Activated naive CD4-positive, alpha-beta T cell treated with anti-CD3 and anti-CD28 coated beads, Interleukin-2, amount 50 U/mL, for 72 hours (primary cell): ENCODE data around the gene KRT82. TPM values are rescaled to one million over a fixed set of nuclear protein-coding genes. Genes with fewer than 3 reads are reported as not detected.

Experiments used
- ATAC-seq, 2 donors: fragments of 150-1000 bp; cut with Tn5 transposase; 2 replicates each; pipeline ENCODE4 v1.10.0; 2021; ENCODE audit warnings: mild to moderate bottlenecking in 2 of 2, moderate library complexity in 2 of 2
- DNase-seq, 2 donors: peaks; one replicate each; pipeline ENCODE4 v3.0.0; 2021 to 2022; ENCODE audit warnings: low spot score in 2 of 2
- H3K27ac Mint-ChIP-seq, 2 donors: one replicate each; pipeline ENCODE4 v1.8.0; 2022; ENCODE audit warnings: mild to moderate bottlenecking in 2 of 2, mixed read lengths in 2 of 2
- H3K36me3 Mint-ChIP-seq, 2 donors: one replicate each; pipeline ENCODE4 v1.8.0; 2022; ENCODE audit warnings: mixed read lengths in 2 of 2
- H3K9me3 Mint-ChIP-seq, 2 donors: one replicate each; pipeline ENCODE4 v1.8.0; 2022; ENCODE audit warnings: mixed read lengths in 2 of 2
- total RNA-seq, 2 donors: library from RNA; stranded (reverse); gene quantifications; one replicate each; pipeline ENCODE4 v1.2.3, GENCODE V29; 2022

Gene KRT82
- total RNA-seq, 2 donors from 2014 or later, result not detected

DNA sequence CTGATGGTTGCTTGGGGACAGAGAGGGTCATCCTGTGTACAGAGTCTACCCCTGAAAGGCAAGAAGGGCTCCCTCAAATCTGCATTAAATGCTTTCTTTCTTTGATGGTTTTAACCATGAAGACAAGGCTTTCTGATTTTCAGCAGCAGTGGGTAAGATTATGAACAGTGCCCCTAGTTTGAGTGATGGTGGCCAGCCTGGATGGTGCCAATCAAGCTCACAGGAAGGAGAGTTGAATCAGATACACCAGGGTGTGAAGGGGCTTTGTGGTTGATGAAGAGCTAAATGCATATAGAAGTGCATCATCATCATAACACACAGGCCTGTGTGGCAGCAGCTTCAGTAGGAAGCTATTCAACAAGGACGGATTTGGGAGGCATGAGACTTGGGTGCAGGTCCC lies 44.6 kb downstream of the KRT82 start:
- no peaks in the 10 kb centered on the region for H3K9me3 Mint-ChIP-seq
- DNase-seq, result peak in 1 of 2 donors; percentile 26
- no peak for ATAC-seq
- no peaks in the 10 kb centered on the region for H3K36me3 Mint-ChIP-seq
- H3K27ac Mint-ChIP-seq, result no peak overlapping the region

DNA sequence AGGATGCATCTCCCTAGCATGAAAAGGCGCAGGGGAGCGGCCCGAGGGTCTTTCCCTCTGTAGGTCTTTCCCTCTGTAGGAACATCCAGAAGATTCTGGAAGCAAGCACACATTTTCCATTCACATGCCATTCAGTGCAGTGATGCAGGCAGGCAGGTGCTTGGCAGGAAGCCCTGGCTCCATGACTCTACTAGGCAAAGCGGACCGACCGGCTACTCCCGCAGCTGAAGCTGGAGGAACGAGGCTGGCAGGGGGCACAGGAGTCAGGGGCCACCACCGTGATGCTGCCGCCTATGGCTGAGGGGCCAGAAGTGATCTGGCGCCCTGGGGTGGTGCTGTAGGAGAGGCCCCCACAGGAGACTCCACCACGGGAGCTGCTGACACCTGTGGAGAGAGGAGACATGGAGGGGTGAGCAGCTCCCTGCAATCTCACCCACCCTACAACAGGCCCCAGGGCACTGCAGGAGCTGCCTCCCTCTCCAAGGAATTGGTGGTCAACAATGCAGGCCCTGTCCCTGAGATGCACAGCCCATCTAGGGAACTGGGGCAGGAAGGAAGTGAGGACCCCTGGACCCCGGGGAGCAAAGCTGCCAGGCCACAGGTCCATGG lies 45.4 kb downstream of the KRT82 start:
- Mint-ChIP-seq H3K27ac (no peak overlapping the region), H3K9me3 (no peaks in the 10 kb centered on the region), H3K36me3 (no peaks in the 10 kb centered on the region)
- peak in 1 of 2 donors; percentile 41 for DNase-seq
- no peak for ATAC-seq

DNA sequence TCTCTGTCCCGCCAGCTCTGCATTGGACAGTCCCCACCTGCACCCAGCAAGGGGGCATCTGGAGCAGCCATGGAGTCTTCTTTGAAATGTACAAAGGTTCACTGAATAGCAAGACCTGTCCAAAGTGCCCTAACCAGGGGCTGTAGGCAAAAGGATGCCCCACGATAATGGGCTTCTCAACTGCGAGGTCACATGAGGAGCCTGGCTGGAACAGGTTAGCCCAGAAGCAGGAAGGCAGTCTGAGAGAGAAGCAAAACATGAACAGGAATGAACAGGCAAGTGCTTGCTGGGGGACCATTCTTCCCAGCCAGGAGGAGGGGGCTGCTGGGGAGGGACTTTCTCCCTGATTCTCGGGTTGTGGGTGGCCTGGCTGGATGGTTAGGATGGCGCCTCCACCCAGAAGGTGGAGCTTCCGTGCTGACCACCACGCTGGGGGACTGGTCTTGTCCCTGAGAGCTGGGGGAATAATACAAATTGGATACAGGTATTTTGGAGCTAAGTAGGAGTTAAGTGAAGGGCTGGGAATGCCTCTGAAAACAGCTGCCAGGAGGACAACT lies 46.0 kb downstream of the KRT82 start:
- Mint-ChIP-seq H3K36me3 (no peaks in the 10 kb centered on the region), H3K27ac (peak overlapping the region in 1 of 2 donors; percentile 17), H3K9me3 (no peaks in the 10 kb centered on the region)
- ATAC-seq (no peak), DNase-seq (peak in 1 of 2 donors; percentile 49)

DNA sequence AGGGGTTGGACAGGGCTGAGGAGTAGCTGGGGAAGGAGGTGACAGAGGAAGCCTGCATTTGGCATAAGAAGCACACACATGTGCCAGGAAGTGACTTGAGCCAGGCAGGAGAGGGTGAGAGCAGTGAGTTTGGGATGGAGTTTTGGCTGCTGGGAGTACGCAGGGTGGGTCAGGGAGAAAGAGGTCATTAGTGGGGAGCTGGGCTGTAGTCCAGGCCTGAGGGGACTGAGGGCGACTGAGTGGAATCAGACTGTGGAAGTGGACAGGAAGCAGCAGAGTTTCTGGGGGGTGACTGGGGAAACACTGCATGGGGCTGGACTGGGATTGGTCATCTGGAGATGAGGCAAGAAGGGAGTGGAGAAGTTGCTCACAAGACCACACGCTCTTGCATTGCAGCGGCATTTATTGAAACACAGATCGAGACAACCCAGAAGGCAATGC lies 46.5 kb downstream of the KRT82 start:
- ATAC-seq, result no peak
- H3K27ac Mint-ChIP-seq, result peak overlapping the region; percentile 17 to 81
- no peak for DNase-seq
- H3K9me3 Mint-ChIP-seq, result no peaks in the 10 kb centered on the region
- H3K36me3 Mint-ChIP-seq, result no peaks in the 10 kb centered on the region

DNA sequence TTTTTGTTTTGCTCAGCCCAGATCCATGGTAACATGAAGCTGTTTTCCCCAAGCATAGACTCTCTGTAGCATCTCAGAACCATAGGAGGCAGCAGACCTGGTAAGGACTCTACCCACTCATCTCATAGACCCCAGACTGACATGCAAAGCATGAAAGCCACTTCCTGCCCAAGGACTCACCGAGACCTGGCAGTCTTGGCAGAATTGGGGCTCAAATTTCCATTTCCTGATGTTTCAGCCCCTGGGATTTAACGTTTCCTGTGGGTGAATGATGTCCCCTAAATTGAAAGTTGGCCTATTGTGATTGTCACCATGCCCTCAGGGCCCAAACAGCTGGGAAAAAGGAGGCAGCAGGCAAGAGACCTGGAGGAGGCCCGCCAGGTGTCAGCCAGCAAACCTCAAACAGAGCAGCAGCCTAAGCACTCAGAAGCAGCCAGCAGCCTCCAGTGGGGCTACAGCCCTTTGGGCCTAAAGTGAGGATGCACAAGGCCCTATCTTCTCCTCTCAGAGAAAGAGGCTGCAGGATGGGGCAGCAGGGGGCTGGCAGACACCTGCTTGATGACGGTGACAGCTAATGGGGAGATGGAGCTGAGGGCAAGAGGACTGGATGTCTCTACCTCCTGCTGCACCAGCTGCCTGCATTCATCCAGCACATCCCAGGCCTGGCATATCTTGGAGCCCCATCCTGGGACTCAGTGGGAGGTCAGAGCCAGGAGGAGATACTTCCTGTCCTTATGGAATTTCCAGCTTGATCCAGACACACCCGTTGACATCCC lies 47.4 kb downstream of the KRT82 start:
- H3K27ac Mint-ChIP-seq, result peak overlapping the region; percentile 17 to 29
- DNase-seq (peak in 1 of 2 donors; percentile 31), ATAC-seq (peak; percentile 73 to 87)
- no peaks in the 10 kb centered on the region for H3K36me3 Mint-ChIP-seq
- no peaks in the 10 kb centered on the region for H3K9me3 Mint-ChIP-seq

DNA sequence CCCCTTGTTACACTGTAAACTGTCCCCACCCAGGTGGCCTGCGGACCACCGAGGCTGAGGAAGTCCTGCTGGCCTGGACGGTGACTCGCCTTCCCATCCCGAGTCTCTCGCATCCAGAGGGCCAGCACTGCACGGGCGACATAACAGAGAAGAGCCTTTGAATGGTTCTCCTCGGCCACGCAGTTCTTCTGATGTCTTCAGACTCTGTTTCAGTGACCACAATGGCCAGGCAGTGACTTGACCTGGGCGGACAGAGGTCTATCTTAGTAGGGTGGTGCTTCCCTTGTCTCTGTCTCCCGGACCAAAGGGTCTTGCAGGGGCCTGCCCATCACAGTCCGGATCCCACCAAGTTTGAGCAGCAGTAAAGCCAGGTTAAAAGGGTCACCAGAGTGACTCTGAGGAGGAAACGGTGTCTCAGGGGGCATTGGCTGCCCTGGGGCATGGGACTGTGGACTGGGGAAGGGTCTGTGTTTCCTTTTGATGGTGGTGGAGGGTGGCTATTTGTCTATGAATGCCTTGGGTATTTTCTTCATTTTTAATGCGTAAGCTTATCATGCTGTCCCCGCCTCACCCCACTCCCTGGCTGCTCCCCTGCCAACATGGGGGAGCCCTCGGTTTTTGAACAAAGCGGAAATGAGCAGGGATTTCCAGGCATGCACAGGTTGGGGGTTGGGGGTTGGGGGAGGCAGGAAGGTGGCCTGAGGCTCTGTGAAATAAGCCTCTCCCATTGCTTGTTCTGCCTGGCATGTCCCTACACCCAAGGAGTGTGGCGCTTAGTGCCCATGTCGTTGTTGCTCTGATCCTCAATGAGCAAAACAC lies 49.2 kb downstream of the KRT82 start:
- H3K9me3 Mint-ChIP-seq, result no peaks in the 10 kb centered on the region
- H3K27ac Mint-ChIP-seq, result peak overlapping the region in 1 of 2 donors; percentile 62
- DNase-seq (no peak), ATAC-seq (no peak)
- H3K36me3 Mint-ChIP-seq, result no peaks in the 10 kb centered on the region

DNA sequence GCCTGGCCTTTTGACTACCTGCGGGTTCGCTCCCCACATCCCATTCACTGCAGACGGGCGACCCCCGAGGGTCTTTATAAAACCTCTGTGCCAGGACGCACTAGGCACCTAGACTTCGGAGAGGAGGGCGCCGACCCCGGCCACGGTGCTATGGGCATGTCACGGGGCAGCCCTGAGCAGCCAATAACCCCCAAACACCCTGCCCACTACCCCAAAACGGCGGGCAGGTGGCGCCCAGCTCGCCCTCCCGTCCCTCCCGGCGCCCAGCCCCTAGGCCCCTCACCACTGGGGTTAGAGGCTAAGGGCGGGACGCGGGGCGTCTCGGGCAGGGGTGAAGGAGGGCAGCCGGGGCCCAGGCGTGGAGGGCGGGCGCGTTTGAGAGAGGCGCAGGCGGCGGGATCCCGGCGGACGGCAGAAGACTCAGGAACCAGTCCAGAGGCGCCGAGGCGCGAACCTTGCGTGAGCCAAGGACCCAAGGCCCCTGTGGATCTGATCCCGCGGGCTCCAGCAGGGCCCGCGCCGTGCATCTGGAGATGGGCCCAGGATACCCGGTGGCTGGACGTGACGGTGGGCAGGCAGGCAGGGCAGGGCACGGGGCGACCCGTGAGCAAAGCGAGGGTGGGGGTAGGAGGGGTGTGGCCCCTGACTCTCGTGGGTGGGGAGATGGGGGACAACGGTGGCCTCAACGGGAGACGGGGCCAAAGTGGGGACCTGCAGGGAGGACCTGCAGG lies 49.9 kb downstream of the KRT82 start:
- no peaks in the 10 kb centered on the region for H3K9me3 Mint-ChIP-seq
- peak in 1 of 2 donors; percentile 50 for DNase-seq
- ATAC-seq, result no peak
- H3K36me3 Mint-ChIP-seq, result no peaks in the 10 kb centered on the region
- no peak overlapping the region for H3K27ac Mint-ChIP-seq

DNA sequence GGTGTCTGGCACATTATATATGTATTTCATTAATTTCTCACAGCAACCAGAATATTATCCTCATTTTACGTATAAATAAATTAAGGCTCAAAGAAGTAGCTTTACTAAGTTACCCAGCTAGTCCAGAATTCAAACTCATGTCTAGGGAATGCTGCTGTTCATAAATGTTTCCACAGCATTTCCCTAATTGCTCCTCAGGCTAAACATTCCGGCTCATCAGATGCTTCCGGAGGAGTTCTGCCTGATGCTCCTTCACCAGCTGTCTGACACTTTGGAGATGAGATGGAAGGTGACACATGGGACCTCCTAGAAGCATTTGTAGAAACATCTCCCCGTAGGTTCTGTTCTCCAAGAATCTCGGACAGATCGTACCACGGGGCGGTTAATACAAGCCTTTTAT lies 51.0 kb downstream of the KRT82 start:
- DNase-seq (peak in 1 of 2 donors; percentile 16), ATAC-seq (no peak)
- Mint-ChIP-seq H3K9me3 (no peaks in the 10 kb centered on the region), H3K36me3 (no peaks in the 10 kb centered on the region), H3K27ac (peak overlapping the region in 1 of 2 donors; percentile 13)

DNA sequence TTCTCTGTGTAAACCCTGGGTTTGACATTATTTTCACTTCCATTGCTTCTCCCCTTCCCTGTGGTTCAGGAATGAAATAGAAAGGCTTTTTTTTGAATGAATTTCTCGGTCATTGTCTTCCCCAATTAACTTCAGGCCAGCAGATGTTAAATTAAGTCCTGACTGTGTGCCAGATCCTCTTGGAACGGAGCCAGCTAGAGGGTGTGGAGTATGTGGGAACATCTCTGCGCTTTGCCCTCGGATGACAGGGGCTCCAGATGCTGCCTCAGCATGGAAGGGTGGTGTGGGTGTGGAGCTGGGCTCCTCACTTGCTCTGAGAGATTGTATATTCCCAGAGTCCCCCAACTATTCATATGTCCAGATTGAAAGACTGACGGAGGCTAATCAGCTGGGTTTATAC lies 51.9 kb downstream of the KRT82 start:
- Mint-ChIP-seq H3K36me3 (no peaks in the 10 kb centered on the region), H3K27ac (no peak overlapping the region), H3K9me3 (no peaks in the 10 kb centered on the region)
- DNase-seq, result no peak
- ATAC-seq, result no peak

DNA sequence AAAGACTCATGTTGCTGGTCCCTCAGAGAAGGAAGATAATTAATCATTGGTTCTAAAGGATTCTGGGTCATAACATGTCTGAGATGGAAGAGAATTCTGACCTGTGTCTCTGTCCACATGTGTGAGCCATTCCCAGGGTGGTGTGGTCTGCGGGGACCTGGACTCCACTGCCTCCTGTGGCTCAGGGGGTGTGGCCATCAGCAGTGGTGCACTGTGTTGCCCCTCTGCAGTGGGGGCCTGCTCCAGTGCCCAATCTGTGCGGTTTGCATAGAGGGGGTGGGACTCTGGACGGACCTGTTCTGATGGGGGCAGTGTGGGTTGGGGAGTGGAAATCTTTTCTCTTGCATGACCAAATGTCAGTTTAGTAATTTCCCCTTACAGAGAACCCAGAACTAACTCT lies 52.4 kb downstream of the KRT82 start:
- no peak overlapping the region for H3K27ac Mint-ChIP-seq
- DNase-seq (no peak), ATAC-seq (no peak)
- H3K9me3 Mint-ChIP-seq, result no peaks in the 10 kb centered on the region
- H3K36me3 Mint-ChIP-seq, result no peaks in the 10 kb centered on the region

DNA sequence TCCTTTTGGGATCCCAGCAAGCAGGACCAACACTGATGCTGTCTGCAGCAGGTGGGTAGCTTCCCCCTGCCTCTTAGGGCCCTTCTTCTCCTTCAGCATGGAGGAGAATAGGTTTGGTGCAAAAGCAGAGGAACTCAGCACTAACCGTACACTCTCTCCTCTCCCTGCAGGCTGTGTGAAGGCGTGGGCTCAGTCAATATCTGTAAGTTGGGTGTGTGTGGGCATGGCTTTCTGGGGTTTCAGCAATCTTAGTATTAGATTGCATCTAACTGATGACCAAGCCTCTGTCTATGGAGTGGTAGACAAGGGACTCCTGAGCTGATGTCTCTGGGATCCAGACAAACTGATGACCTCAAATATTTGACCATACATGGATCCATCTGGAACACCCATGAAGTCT lies 53.2 kb downstream of the KRT82 start:
- Mint-ChIP-seq H3K9me3 (no peaks in the 10 kb centered on the region), H3K27ac (no peak overlapping the region), H3K36me3 (no peaks in the 10 kb centered on the region)
- no peak for DNase-seq
- no peak for ATAC-seq

DNA sequence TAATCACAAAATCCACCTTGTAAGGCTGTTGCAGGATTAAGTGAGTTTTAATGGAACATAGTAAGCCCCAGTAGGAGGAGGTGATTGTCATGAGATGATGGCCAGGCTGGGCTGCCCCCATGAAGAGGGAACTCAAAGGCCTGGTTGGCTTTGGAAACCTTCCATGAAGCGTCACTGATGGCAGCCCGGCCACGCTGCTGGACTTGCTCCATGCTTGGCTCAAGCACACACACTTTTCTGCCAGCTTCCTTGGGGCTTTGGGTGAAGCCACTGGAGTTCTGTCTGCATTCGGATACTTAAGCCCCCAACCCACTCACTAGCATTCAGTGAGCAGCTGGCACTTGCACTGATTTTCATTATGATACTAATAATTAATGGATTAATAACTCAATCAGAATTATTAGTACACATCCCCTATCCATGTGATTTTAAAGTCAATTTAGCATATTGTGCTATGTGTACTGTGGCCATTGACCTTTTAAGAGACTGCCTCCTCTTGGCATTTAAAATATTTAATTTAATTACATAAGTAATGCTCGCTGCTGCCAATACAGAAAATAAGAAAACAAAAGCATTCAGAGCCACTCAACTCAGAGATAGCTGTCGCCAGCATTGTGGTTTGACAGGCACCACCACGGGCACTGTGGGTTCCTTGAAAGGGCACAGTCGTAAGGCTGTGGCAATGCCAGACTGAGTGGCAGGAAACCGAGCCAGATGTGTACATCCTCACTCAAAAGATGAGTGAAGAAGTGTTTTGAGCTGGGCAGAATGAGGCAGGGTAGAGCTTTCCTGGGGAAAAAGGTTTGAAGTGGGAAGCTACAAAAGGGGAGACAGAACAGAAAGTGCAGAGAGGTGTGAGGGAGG lies 54.7 kb downstream of the KRT82 start:
- DNase-seq (no peak), ATAC-seq (peak; percentile 55 to 74)
- no peaks in the 10 kb centered on the region for H3K36me3 Mint-ChIP-seq
- no peak overlapping the region for H3K27ac Mint-ChIP-seq
- no peaks in the 10 kb centered on the region for H3K9me3 Mint-ChIP-seq

DNA sequence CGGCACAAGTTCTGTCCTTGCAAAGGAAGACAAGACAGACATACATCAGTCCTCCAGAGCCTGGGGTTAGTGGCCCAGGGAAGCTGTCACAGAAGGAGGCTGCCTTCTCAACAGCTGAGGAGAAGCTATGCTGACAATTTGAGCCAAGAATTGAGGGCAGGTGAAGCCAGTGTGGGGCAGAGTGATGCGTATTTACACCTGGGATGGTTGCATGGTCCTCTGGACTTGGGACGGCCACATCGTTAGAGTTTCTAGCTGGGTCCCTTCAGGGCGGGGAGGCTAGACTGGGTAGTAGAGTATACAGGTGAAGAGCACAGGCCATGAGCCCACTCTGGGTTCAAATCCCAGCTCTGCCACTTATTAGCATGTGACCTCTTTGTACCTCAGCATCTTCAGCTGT lies 55.3 kb downstream of the KRT82 start:
- DNase-seq (no peak), ATAC-seq (no peak)
- no peaks in the 10 kb centered on the region for H3K36me3 Mint-ChIP-seq
- no peak overlapping the region for H3K27ac Mint-ChIP-seq
- H3K9me3 Mint-ChIP-seq, result no peaks in the 10 kb centered on the region

DNA sequence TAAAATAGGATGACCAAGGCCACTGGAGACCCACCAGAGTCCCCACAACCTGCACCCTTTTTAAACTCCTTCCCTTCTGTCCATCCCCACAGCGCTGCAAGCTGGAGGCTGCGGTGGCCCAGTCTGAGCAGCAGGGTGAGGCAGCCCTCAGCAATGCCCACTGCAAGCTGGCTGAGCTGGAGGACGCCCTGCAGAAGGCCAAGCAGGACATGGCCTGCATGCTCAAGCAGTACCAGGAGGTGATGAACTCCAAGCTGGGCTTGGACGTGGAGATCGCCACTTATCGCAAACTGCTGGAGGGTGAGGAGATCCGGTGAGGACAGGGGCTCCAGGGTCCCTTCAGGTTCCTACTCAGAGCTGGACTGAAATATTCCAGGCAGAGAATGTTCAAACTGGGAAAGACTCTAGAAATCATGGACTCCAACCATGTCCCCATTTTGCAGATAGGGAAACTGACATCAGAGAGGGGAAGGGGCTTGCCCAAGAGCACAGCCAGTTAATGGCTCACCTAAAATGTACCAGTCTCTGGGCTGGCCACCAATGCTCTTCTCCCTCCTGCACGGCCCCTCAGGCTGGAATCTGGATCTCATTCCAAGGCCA lies 56.0 kb downstream of the KRT82 start:
- DNase-seq, result no peak
- Mint-ChIP-seq H3K27ac (no peak overlapping the region), H3K36me3 (no peaks in the 10 kb centered on the region), H3K9me3 (no peaks in the 10 kb centered on the region)
- ATAC-seq, result no peak

DNA sequence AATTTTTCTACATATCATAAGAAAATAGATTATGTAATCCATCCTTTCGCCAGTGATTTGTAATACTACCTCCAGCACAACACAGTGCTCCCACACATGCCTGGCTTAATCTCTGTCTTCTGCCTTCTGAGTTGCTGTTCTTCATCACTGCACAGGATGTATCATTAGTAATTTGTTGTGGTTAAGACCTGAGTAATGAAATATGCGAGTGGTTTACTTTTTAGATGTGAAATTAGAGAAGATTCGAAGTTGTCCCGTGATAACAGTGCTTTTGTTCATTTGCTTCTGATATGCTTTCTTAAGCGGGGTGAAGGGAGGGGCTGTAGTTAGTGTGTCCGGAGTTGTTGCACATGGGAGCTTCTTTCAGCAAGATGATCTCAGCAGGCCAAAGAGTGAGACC lies 56.9 kb downstream of the KRT82 start:
- no peak for DNase-seq
- Mint-ChIP-seq H3K9me3 (no peaks in the 10 kb centered on the region), H3K27ac (no peak overlapping the region), H3K36me3 (no peaks in the 10 kb centered on the region)
- no peak for ATAC-seq
